Calu3 (cell line): ENCODE measurements around the gene ZFP42. TPM values are rescaled to one million over a fixed set of nuclear protein-coding genes. Genes with fewer than 3 reads are reported as not detected.

Experiments used
- BruUV-seq: library from RNA; stranded (reverse); fragments of 400-500 nt; replicated peaks from 2 replicates; lab custom pipeline; 2021; lab: Mats Ljungman, UMichigan
- CTCF ChIA-PET: fragments of 300-600 bp; sonication (Branson Sonifier 250); formaldehyde crosslinking; loops from one replicate; lab custom pipeline; 2022; ENCODE audit warnings: antibody characterized with exemption; lab: Charles Lee
- DNase-seq: peaks from one replicate; pipeline ENCODE4 v3.0.0; 2022
- H3K27ac Mint-ChIP-seq: one replicate; pipeline ENCODE4 v1.8.0; 2022; ENCODE audit warnings: mixed read lengths; ENCODE audit not compliant: unreplicated experiment
- H3K27me3 Mint-ChIP-seq: one replicate; pipeline ENCODE4 v1.8.0; 2022; ENCODE audit warnings: mixed read lengths; ENCODE audit not compliant: unreplicated experiment
- H3K36me3 Mint-ChIP-seq: one replicate; pipeline ENCODE4 v1.8.0; 2022; ENCODE audit warnings: mild to moderate bottlenecking, moderate library complexity, mixed read lengths; ENCODE audit not compliant: insufficient read depth, unreplicated experiment
- H3K4me1 Mint-ChIP-seq: one replicate; pipeline ENCODE4 v1.8.0; 2022; ENCODE audit warnings: mild to moderate bottlenecking, low read depth, mixed read lengths; ENCODE audit not compliant: unreplicated experiment
- H3K4me3 Mint-ChIP-seq: one replicate; pipeline ENCODE4 v1.8.0; 2022; ENCODE audit warnings: mild to moderate bottlenecking, low read depth, moderate library complexity, mixed read lengths; ENCODE audit not compliant: unreplicated experiment
- H3K9me3 Mint-ChIP-seq: one replicate; pipeline ENCODE4 v1.8.0; 2022; ENCODE audit warnings: low read depth, mixed read lengths; ENCODE audit not compliant: unreplicated experiment
- intact Hi-C: fragments of 100-400 bp; cut with micrococcal nuclease; formaldehyde crosslinking; loops from one replicate; pipeline ENCODE4 v1.10.0; 2022; ENCODE audit not compliant: unreplicated experiment
- total RNA-seq: library from RNA; stranded (reverse); gene quantifications from 2 replicates; pipeline ENCODE4 v1.2.3, GENCODE V29; 2022
- TF ChIP-seq, protein P1 (sequence below): fragments of 200-600 bp; IDR thresholded peaks from one replicate; pipeline ENCODE4 v1.8.0; 2022; ENCODE audit warnings: antibody characterized with exemption; ENCODE audit not compliant: unreplicated experiment

Gene ZFP42
- total RNA-seq, 1 experiment from 2014 or later, result not detected

DNA sequence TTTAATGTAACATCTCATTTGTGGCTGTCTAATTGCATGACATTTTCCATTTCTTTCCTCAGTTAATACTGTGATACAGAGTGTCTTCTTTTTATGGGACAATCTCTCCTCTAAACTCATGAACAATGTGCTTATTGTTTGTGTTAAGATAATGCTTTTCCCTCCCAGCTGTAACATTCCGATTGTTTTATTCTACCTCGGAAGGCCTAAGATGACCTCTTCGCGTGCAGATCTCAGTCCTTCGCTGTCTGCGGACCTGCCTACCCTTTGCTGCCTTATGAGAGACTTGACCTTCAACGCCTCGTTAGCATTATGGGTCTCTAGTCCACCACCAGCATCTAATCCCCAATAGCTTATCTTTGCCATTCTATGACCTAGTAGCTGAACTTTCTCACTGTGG lies 29.8 kb upstream of the ZFP42 start:
- BruUV-seq, result no TSS peak
- no peak overlapping the region for H3K27ac Mint-ChIP-seq
- no peak overlapping the region for H3K4me3 Mint-ChIP-seq
- H3K27me3 Mint-ChIP-seq, result no peaks in the 10 kb centered on the region
- no peak for DNase-seq
- no peaks in the 10 kb centered on the region for H3K36me3 Mint-ChIP-seq
- intact Hi-C loops, result no loop called here
- no peaks in the 10 kb centered on the region for H3K4me1 Mint-ChIP-seq
- TF ChIP-seq, protein P1, sequence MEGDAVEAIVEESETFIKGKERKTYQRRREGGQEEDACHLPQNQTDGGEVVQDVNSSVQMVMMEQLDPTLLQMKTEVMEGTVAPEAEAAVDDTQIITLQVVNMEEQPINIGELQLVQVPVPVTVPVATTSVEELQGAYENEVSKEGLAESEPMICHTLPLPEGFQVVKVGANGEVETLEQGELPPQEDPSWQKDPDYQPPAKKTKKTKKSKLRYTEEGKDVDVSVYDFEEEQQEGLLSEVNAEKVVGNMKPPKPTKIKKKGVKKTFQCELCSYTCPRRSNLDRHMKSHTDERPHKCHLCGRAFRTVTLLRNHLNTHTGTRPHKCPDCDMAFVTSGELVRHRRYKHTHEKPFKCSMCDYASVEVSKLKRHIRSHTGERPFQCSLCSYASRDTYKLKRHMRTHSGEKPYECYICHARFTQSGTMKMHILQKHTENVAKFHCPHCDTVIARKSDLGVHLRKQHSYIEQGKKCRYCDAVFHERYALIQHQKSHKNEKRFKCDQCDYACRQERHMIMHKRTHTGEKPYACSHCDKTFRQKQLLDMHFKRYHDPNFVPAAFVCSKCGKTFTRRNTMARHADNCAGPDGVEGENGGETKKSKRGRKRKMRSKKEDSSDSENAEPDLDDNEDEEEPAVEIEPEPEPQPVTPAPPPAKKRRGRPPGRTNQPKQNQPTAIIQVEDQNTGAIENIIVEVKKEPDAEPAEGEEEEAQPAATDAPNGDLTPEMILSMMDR, result no peak
- H3K9me3 Mint-ChIP-seq, result no peaks in the 10 kb centered on the region
- CTCF ChIA-PET, result no interaction called here

DNA sequence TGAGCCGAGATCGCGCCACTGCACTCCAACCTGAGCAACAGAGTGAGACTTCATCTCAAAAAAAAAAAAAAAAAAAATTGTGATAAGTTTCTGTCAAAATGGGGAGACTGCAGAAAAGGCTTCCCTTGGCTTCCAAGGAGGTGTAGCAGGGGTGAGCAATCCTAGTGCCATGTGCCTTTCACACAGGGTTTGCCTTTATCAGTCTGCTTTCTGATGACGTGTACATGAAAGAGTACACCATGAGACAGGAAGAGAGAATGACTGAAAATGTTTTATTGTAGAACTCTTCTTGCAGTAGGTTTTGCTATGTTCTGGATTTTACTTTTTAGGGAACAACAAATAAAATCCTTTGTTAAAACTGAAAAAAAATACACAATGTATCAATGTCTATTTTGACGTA lies 23.4 kb upstream of the ZFP42 start:
- Mint-ChIP-seq H3K36me3 (no peaks in the 10 kb centered on the region), H3K4me1 (no peaks in the 10 kb centered on the region), H3K4me3 (no peak overlapping the region), H3K27ac (no peak overlapping the region), H3K9me3 (no peaks in the 10 kb centered on the region), H3K27me3 (no peaks in the 10 kb centered on the region)
- DNase-seq, result no peak
- TF ChIP-seq, protein P1, result no peak
- intact Hi-C loops, result no loop called here
- BruUV-seq, result no TSS peak
- CTCF ChIA-PET, result no interaction called here

DNA sequence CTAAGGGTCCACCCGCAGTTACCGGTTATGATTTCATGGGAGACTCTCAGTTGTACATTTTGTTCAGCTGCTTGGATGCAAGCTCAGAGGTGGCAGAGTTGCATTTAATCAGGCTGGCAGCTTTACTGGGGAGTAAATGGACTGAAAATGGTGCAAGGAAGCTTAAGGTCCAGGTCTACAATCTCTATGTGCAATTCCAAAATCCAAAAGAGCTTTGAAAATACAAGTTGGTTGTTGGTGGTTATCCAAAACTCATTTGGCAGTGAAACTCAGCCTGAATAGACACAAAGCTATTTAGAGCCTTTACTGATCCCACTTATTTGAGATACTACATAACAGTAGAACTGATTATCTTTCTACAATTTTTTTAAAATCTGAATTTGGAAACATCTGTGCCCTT lies 11.8 kb upstream of the ZFP42 start:
- Mint-ChIP-seq H3K27ac (no peak overlapping the region), H3K27me3 (no peaks in the 10 kb centered on the region), H3K9me3 (peaks cover 8% of the 10 kb centered on the region), H3K4me3 (no peak overlapping the region), H3K36me3 (no peaks in the 10 kb centered on the region), H3K4me1 (no peaks in the 10 kb centered on the region)
- TF ChIP-seq, protein P1, result no peak
- DNase-seq, result no peak
- CTCF ChIA-PET, result no interaction called here
- BruUV-seq, result no TSS peak
- intact Hi-C loops, result no loop called here

DNA sequence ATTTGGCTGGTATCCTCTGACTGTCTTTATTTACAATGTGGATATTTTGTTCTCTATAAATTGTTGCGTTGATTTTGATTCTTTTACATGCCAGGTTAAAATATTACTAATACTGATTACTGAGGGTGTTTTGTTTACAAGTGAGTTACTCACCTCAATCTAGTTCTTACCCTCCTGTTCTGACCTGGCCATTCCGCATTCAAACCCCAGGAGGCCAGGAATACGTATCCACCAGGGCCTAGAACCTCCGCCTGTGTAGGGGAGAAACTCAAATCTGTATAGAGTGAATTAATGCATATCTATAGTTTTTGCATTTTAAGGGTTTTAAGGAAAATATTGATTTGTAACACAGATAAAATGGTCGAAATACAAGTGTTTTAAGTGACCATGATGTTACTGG lies 2.6 kb upstream of the ZFP42 start:
- intact Hi-C loops, result no loop called here
- TF ChIP-seq, protein P1, result no peak
- CTCF ChIA-PET, result interaction anchor here (0.6 kb wide), 1 partner anchor 9 kb away, joined by 5 read pairs; no protein-coding TSS in a partner anchor
- Mint-ChIP-seq H3K27me3 (no peaks in the 10 kb centered on the region), H3K9me3 (peaks cover 2% of the 10 kb centered on the region), H3K4me3 (peak overlapping the region; percentile 9), H3K36me3 (no peaks in the 10 kb centered on the region), H3K4me1 (peaks cover 12% of the 10 kb centered on the region), H3K27ac (peak overlapping the region; percentile 31)
- no peak for DNase-seq
- BruUV-seq, result no TSS peak
